Measurements from ENCODE around the gene HOXD3.

GRCh38 chr2:176129813-176130146, 27.3 kb upstream of the HOXD3 start:
- TF ChIP-seq CTCF (IDR thresholded peaks at IDR 0.05 in 4 of 5, conservative IDR thresholded peaks at IDR 0.05 in 1 of 5) (no peak), POLR2A (IDR thresholded peaks at IDR 0.05) (no peak)
